ENCODE data around the gene TNFRSF18.

The TNFRSF18 gene

DNA sequence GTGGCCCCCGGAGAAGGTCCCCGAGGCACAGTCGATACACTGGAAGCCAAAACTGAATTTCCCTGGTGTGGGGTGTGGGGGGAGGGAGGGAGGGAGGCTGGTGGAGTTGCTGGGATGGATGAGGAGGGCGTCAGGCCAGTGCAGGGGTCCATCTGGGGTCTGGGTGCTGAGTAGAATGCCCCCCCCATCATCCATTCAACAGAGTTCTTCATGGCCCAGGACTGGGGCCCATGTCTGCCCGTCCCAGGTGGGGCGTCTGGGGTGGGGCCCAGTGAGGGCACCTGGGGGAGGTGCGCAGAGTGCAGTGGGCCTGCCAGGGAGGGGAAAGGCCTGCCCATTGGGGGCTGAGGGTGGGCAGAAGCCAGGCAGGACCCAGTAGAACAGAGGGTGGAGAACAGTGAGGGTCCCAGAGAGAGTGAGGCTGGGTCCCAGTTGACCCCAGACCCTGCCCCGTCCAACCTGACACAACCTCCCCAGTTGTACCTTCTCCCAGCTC, 1.9 kb downstream of the TNFRSF18 start:
- TF ChIP-seq, protein P1, sequence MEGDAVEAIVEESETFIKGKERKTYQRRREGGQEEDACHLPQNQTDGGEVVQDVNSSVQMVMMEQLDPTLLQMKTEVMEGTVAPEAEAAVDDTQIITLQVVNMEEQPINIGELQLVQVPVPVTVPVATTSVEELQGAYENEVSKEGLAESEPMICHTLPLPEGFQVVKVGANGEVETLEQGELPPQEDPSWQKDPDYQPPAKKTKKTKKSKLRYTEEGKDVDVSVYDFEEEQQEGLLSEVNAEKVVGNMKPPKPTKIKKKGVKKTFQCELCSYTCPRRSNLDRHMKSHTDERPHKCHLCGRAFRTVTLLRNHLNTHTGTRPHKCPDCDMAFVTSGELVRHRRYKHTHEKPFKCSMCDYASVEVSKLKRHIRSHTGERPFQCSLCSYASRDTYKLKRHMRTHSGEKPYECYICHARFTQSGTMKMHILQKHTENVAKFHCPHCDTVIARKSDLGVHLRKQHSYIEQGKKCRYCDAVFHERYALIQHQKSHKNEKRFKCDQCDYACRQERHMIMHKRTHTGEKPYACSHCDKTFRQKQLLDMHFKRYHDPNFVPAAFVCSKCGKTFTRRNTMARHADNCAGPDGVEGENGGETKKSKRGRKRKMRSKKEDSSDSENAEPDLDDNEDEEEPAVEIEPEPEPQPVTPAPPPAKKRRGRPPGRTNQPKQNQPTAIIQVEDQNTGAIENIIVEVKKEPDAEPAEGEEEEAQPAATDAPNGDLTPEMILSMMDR (conservative IDR thresholded peaks at IDR 0.05; ENCODE audit: control insufficient read depth, insufficient read depth, low read depth, low read length): no peak
- no peak for DNase-seq (ENCODE audit: low read depth)
- no peak overlapping the region for H3K4me3 ChIP-seq (ENCODE audit: control insufficient read depth, low read depth, low read length)

DNA sequence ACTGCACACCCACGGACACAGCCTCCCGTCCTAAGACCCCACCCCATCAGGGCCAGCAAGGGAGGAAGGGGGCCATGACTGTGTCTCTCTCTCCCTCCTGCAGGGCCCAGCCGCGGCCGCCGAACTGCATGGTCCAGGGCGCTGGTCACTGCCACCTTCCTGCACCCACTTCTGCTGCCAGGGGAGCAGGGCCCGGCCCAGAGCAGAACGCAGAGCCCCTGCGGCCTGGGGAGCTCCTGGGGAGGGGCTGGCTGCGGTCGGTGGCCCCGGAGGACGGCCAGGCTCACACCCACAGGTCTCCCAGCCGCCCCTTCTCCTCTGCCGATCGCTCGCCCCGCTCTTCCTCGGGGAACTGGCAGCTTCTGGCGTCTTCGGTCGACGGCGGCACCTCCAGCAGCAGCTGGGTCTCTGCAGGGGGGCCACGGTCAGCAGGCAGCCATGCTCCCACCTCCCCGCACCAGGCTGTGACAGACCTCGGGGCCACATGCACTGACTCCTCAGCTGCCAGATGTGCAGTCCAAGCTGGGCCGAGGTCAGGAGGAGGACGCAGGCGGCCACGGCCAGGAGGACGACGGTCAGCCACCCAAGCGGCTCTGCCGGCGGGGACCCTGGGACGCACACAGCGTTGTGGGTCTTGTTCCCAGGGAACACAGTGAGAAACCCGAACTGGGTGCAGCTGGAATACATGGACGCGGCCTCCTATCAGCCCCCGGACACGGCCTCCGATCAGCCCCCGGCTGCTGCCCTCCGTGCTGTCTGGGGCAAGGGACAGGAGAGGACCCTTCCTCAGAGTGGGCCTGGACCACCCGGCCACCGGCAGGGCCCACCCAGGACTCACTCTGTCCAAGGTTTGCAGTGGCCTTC, 2.6 kb downstream of the TNFRSF18 start:
- TF ChIP-seq, protein P1 (conservative IDR thresholded peaks at IDR 0.05; ENCODE audit: control insufficient read depth, insufficient read depth, low read depth, low read length): no peak
- H3K4me3 ChIP-seq (ENCODE audit: control insufficient read depth, low read depth, low read length): no peak overlapping the region
- no peak for DNase-seq (ENCODE audit: low read depth)

DNA sequence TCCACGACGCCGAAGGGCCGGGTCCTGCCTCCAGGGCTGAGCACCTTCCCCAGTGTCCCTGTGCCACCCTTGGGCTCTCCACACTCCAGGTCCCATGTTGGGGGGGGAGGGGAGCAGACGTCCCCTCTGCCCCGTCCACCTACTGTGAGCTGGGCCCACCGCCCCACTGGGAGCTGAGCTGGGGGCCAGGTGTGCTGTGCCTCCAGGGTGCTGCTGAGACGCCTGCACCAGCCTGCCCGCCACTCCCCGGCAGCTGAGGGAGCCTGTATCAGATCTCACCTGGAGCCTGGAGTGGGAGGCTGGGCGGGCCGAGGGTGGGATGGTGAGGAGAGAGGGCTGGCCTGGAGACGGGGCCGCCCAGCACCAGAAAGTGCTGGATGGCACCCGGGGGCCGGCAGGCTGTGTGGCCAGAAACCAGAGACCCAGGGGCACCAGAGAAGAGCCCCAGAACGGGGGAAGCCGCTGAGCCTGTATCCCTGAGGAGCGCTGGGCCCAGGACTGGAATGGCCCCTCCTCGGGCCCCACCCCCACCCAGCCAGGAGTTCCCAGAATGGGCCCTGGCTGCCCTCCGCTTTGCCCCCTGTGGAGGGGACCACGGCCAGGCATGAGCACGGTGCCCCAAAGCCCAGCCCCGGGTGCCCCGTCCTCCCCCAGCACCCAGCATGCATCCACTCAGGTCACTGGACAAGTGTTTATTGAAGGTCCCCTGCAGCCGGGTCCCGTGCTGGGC, 3.4 kb downstream of the TNFRSF18 start:
- TF ChIP-seq, protein P1 (conservative IDR thresholded peaks at IDR 0.05; ENCODE audit: control insufficient read depth, insufficient read depth, low read depth, low read length): no peak
- DNase-seq (ENCODE audit: low read depth): no peak
- no peak overlapping the region for H3K4me3 ChIP-seq (ENCODE audit: control insufficient read depth, low read depth, low read length)

DNA sequence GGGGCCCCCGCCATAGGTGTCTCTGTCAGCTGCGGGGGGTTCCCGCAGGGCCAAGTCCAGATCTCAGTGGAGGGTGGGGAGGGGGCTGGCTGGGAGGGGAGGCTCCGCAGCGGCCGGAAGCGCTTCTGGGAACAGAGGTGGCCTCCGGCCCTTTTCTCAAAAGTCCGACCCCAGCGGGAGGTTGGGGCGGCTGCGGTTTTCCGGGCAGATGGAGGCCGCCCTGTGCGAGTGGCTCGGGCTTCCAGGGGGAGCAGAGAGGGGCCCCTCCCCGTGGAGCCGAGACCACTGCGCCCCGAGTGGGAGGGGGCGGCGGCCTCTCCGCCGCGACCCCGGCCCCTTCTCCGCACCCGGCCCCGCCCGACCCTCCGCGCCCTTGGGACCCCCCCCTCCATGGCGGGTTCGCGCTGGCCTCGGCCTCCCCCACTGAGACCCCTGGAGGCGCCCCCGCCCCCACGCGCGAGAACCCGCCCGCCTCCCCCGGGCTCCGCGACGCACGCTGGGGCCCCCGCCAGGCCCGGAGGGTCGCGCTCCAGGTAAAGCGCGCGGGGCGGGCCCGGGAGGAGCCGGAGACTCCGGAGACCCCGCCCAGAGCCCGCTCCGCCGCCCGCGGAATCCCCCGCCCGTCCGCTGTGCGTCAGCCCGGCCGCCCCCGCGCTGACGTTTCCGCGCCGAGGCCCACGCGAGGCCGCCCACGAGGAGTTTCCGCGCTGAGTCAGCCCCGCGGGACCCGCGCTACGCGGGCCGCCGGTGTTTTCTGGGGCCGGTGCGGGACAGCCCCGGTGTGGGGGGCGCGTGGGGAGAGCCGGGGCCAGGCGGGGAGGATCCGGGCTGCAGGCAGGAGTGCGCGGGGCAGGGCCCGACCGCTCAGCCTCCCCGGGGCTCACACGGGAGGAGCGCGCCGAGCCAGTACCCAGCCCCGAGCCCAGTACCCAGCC, 5.2 kb downstream of the TNFRSF18 start:
- no peak overlapping the region for H3K4me3 ChIP-seq (ENCODE audit: control insufficient read depth, low read depth, low read length)
- TF ChIP-seq, protein P1 (conservative IDR thresholded peaks at IDR 0.05; ENCODE audit: control insufficient read depth, insufficient read depth, low read depth, low read length): no peak
- DNase-seq (ENCODE audit: low read depth): peak; percentile 53

DNA sequence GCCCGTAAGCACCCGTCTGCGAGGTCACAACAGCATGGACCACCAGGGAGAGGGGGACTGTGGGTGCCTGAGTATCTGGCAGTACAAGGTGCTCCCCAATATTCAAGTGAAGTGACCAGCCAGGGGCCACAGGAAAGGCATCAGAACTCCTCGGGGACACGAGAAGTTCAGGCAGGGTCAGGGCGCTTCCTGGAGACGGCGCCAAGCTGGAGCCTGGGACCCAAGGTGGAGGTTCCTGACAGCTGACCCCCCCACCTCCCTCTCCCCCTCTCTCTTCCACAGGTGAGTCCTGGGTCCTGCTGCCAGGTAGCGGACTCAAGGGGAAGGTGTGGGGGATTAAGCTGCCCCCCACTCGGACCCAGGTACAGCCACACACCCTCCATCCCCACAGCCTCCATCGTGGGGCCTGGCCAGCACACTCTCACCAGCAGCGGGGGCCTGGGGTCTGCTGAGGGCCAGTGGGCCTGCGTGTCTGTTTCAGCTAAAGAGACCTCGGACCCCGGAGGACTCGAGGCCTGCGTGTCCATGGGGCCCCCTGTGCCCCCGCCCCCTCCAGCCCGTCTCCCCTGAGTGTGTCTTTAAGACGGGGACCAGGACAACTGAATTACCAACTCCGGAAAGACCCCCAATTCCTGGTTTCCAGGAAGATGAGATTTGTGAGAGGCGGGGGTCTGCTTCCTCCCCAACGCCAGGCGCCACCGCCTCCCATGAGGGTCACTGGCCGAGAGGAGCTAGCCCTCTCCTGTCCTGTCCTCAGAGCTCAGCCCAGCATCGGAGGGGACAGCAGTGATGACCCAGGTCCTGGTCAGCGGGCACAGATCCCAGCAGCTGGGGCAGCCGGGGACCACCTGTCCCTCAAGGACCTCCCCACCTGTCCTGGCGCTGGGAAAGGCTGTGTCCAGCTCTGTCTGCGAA, 6.2 kb downstream of the TNFRSF18 start:
- no peak overlapping the region for H3K4me3 ChIP-seq (ENCODE audit: control insufficient read depth, low read depth, low read length)
- TF ChIP-seq, protein P1 (conservative IDR thresholded peaks at IDR 0.05; ENCODE audit: control insufficient read depth, insufficient read depth, low read depth, low read length): no peak
- no peak for DNase-seq (ENCODE audit: low read depth)
